ENCODE measurements around the gene LDB2. TPM values are rescaled to one million over a fixed set of nuclear protein-coding genes. Genes with fewer than 3 reads are reported as not detected.

LDB2 gene
- total RNA-seq, 4 donors from 2014 or later = 48.8 to 298 (median 152) TPM

GRCh38 chr4:16725252-16725651 lies 173.2 kb downstream of the LDB2 start:
- DNase-seq = no peak
- H3K27ac ChIP-seq = no peak overlapping the region
- intact Hi-C loops (cut with DNase I; ENCODE audit: low total_unique reads) = no loop called here
- H3K36me3 ChIP-seq = no peaks in the 10 kb centered on the region
- no peaks in the 10 kb centered on the region for H3K27me3 ChIP-seq
- no peak overlapping the region for H3K4me3 ChIP-seq
- H3K4me1 ChIP-seq = peaks cover 0 to 5% of the 10 kb centered on the region in 2 donors
- no peaks in the 10 kb centered on the region for H3K9me3 ChIP-seq
- TF ChIP-seq CTCF (IDR thresholded peaks at IDR 0.05) (no peak), POLR2A (IDR thresholded peaks at IDR 0.05) (no peak)

GRCh38 chr4:16722416-16722815 lies 176.0 kb downstream of the LDB2 start:
- intact Hi-C loops (cut with DNase I; ENCODE audit: low total_unique reads) = no loop called here
- Histone ChIP-seq H3K36me3 (no peaks in the 10 kb centered on the region), H3K4me1 (peaks cover 0 to 5% of the 10 kb centered on the region in 2 donors), H3K27ac (peak overlapping the region; percentile 67 to 68), H3K9me3 (no peaks in the 10 kb centered on the region), H3K27me3 (no peaks in the 10 kb centered on the region), H3K4me3 (no peak overlapping the region)
- TF ChIP-seq POLR2A (IDR thresholded peaks at IDR 0.05) (no peak), CTCF (IDR thresholded peaks at IDR 0.05) (no peak)
- no peak for DNase-seq

- peak overlapping the region; percentile 67 to 68 for H3K27ac ChIP-seq
- no peak for DNase-seq
- no peaks in the 10 kb centered on the region for H3K9me3 ChIP-seq
- no peaks in the 10 kb centered on the region for H3K27me3 ChIP-seq
- no peaks in the 10 kb centered on the region for H3K36me3 ChIP-seq
- H3K4me3 ChIP-seq = no peak overlapping the region
- intact Hi-C loops (cut with DNase I; ENCODE audit: low total_unique reads) = no loop called here
- H3K4me1 ChIP-seq = peaks cover 0 to 5% of the 10 kb centered on the region in 2 donors
- no peak for TF ChIP-seq CTCF (IDR thresholded peaks at IDR 0.05)
- no peak for TF ChIP-seq POLR2A (IDR thresholded peaks at IDR 0.05)
Observed at GRCh38 chr4:16721613-16722291, 176.7 kb downstream of the LDB2 start.

- Histone ChIP-seq H3K27ac (peak overlapping the region; percentile 67 to 68), H3K4me3 (no peak overlapping the region), H3K4me1 (peaks cover 0 to 5% of the 10 kb centered on the region in 2 donors), H3K36me3 (no peaks in the 10 kb centered on the region), H3K27me3 (no peaks in the 10 kb centered on the region), H3K9me3 (no peaks in the 10 kb centered on the region)
- intact Hi-C loops (cut with DNase I; ENCODE audit: low total_unique reads) = no loop called here
- no peak for DNase-seq
- TF ChIP-seq POLR2A (IDR thresholded peaks at IDR 0.05) = no peak
- TF ChIP-seq CTCF (IDR thresholded peaks at IDR 0.05) = no peak
Observed at GRCh38 chr4:16720761-16721160, 177.7 kb downstream of the LDB2 start.

GRCh38 chr4:16717266-16717970 lies 181.0 kb downstream of the LDB2 start:
- no peaks in the 10 kb centered on the region for H3K36me3 ChIP-seq
- H3K27ac ChIP-seq = no peak overlapping the region
- H3K9me3 ChIP-seq = no peaks in the 10 kb centered on the region
- no peak for TF ChIP-seq CTCF (IDR thresholded peaks at IDR 0.05)
- TF ChIP-seq POLR2A (IDR thresholded peaks at IDR 0.05) = no peak
- no peaks in the 10 kb centered on the region for H3K27me3 ChIP-seq
- DNase-seq = no peak
- intact Hi-C loops (cut with DNase I; ENCODE audit: low total_unique reads) = no loop called here
- H3K4me1 ChIP-seq = peaks cover 0 to 5% of the 10 kb centered on the region in 2 donors
- H3K4me3 ChIP-seq = no peak overlapping the region

Measured in uterus (tissue), 4 donors.